Measurements from ENCODE around the gene SSH2. TPM values are rescaled to one million over a fixed set of nuclear protein-coding genes. Genes with fewer than 3 reads are reported as not detected.
"Not testable (repeated sequence)": the region's sequence is repeated elsewhere in the genome, so short reads cannot be mapped to it uniquely, and the experiment has no call there.

SSH2 gene
- total RNA-seq, 1 donor from 2014 or later = 42.8 TPM

DNA sequence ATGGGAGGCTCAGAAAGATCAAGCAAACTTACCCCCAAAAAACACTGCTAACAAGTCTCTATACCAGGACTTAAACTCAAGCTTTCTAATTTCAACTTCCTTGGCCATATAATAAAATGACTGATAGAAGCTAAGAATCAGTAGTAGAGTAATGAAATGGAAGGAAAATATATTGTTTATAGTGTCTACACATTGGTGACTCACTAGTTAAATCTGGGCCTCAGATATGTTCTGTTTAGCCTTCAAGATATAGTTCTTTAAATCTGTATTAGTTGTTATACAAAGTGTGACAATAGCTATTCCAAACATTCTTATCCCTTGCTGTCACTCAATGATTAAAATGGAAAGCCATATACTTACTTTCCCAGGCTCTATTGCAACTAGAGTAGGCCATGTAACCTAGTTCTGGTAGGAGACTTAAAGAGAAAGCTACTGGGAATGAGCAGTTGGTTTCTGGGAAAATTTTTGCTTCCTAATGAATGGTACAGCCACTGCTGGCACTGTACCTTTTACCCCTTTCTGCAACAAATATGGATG is 18.3 kb downstream of the SSH2 start:
- peaks cover 10% of the 10 kb centered on the region for H3K4me1 Mint-ChIP-seq
- no peaks in the 10 kb centered on the region for H3K27me3 Mint-ChIP-seq
- no peak overlapping the region for H3K4me3 Mint-ChIP-seq
- peaks cover 5% of the 10 kb centered on the region for H3K9me3 Mint-ChIP-seq
- intact Hi-C loops (cut with micrococcal nuclease) = no loop called here
- no peak for DNase-seq
- no peak overlapping the region for H3K27ac Mint-ChIP-seq
- H3K36me3 Mint-ChIP-seq (ENCODE audit: low read depth) = peaks cover 8% of the 10 kb centered on the region

DNA sequence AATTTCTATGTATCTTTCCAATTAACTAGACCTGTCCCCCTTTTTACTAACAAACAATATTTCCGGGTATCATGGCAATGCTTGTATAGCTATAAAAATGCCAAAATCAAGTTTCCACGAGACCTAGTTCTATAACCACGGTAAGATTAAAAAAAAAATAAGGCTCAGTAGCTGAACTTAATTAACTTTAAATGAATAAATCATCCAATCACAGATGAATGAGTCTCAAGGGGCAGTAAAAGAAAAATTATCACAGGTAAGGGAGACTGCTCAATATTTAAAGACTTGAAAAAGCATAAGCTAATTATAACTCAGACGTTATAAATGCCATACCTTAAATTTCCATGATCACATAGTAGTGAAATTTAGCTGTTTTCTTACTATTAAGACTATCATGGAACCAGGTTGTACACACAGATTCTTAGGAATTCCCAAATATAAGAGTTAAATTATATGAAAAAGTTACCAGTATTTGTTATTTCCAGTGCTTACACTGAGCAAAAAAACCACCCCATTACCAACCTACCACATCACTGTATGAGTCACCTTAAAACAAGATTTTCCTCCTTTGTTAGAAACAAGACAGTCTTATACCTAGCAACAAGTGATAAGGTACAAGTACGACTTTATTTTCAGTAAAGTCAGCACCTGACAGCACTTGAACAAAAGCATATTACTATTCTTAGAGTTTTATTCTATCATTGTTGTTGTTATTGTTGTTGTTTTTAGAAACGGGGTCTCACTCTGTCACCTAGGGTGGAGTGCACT is 20.6 kb downstream of the SSH2 start:
- peak overlapping the region; percentile 51 for H3K27ac Mint-ChIP-seq
- intact Hi-C loops (cut with micrococcal nuclease) = no loop called here
- peaks cover 13% of the 10 kb centered on the region for H3K9me3 Mint-ChIP-seq
- no peak overlapping the region for H3K4me3 Mint-ChIP-seq
- H3K36me3 Mint-ChIP-seq (ENCODE audit: low read depth) = peaks cover 20% of the 10 kb centered on the region
- H3K27me3 Mint-ChIP-seq = no peaks in the 10 kb centered on the region
- no peak for DNase-seq
- peaks cover 9% of the 10 kb centered on the region for H3K4me1 Mint-ChIP-seq

DNA sequence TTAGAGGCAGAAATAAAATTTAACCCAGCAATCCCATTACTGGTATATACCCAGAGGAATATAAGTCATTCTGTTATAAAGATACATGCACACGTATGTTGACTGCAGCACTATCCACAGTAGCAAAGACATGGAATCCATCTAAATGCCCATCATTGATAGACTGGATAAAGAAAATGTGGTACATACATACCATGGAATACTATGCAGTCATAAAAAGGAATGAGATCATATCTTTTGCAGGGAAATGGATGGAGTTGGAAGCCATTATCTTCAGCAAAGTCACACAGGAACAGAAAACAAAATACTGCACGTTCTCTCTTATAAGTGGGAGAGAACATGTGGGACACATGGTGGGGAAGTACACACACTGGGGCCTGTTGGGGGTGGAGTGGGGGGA is 23.1 kb downstream of the SSH2 start:
- DNase-seq = no peak
- intact Hi-C loops (cut with micrococcal nuclease) = no loop called here
- peaks cover 10% of the 10 kb centered on the region for H3K4me1 Mint-ChIP-seq
- H3K36me3 Mint-ChIP-seq (ENCODE audit: low read depth) = peaks cover 20% of the 10 kb centered on the region
- H3K9me3 Mint-ChIP-seq = peaks cover 13% of the 10 kb centered on the region
- H3K27me3 Mint-ChIP-seq = no peaks in the 10 kb centered on the region
- H3K4me3 Mint-ChIP-seq = no peak overlapping the region
- H3K27ac Mint-ChIP-seq = no peak overlapping the region

DNA sequence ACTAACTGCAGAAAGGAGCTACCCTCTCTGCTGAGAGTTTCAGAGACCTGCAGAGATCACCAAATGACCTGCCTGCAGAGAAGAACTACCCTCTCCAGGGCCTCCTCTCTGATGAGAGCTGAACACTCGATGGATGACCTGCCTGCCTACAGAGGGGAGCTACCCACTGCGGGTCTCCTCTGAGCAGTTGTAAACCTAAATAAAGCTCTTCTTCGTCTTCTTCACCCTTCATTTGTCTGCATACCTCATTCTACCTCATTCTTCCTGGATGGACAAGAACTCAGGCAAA is 24.2 kb downstream of the SSH2 start:
- H3K4me3 Mint-ChIP-seq = no peak overlapping the region
- no peak overlapping the region for H3K27ac Mint-ChIP-seq
- intact Hi-C loops (cut with micrococcal nuclease) = no loop called here

DNA sequence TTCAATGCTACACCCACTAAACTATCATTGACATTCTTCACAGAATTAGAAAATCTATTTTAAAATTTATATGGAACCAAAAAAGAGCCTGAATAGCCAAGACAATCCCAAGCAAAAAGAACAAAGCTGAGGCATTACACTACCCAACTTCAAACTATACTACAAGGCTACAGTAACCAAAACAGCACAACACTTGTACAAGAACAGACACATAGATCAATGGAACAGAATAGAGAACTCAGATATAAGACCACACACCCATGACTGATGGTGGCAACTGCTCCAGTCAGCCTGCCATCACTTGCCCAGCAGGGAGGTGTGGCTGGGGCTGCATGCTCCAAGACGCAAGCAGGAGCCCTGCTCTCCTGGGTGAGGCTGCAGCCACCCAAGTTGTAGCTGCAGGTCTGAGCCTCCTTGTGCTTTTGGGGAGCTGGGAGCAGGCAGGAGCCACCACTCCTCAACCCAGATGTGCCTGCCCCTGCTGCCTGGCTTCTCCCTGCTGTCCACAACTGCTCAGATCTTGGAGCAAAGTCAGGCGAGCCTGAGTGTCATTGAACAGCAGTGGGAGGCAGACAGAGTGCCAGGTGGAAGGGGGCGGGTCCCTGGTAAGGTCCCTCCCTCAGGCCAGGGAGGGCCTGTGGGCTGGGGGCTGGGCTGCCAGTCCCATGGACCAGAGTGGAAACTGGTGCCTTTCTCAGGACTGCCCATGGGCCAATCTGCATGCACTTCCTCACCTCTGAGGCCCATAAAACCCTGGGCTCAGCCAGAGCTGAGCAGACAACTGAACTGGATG is 24.7 kb downstream of the SSH2 start:
- no peaks in the 10 kb centered on the region for H3K27me3 Mint-ChIP-seq
- no peak overlapping the region for H3K4me3 Mint-ChIP-seq
- H3K27ac Mint-ChIP-seq = no peak overlapping the region
- peaks cover 20% of the 10 kb centered on the region for H3K36me3 Mint-ChIP-seq (ENCODE audit: low read depth)
- intact Hi-C loops (cut with micrococcal nuclease) = no loop called here
- peaks cover 13% of the 10 kb centered on the region for H3K9me3 Mint-ChIP-seq
- peaks cover 14% of the 10 kb centered on the region for H3K4me1 Mint-ChIP-seq
- DNase-seq = no peak

More for the DNA sequence above, 24.2 kb downstream of the SSH2 start:
- DNase-seq = no peak
- Mint-ChIP-seq H3K9me3 (peaks cover 13% of the 10 kb centered on the region), H3K4me1 (peaks cover 14% of the 10 kb centered on the region), H3K36me3 (ENCODE audit: low read depth) (peaks cover 20% of the 10 kb centered on the region), H3K27me3 (no peaks in the 10 kb centered on the region)

DNA sequence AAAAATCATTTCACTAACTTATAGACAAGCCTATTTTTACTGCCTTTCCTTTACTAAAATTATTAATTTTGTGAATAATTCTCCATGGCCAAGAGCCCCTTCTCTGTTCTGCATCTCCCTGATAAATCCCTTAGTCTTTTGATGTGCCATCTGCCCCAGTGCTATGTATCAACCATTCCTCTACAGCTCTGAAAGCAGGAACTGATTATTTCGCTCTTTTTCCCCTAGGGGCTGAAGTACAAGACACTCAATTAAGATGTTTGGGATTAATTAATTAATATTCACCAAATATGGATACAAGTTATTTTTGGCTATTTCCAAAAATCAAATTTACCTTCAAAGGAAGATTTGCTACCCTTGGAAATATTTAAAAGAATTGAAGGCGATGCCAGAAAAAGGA is 26.6 kb downstream of the SSH2 start:
- Mint-ChIP-seq H3K4me1 (peaks cover 10% of the 10 kb centered on the region), H3K27ac (no peak overlapping the region), H3K4me3 (no peak overlapping the region), H3K9me3 (peaks cover 13% of the 10 kb centered on the region), H3K36me3 (ENCODE audit: low read depth) (peaks cover 20% of the 10 kb centered on the region), H3K27me3 (no peaks in the 10 kb centered on the region)
- no peak for DNase-seq
- intact Hi-C loops (cut with micrococcal nuclease) = no loop called here

DNA sequence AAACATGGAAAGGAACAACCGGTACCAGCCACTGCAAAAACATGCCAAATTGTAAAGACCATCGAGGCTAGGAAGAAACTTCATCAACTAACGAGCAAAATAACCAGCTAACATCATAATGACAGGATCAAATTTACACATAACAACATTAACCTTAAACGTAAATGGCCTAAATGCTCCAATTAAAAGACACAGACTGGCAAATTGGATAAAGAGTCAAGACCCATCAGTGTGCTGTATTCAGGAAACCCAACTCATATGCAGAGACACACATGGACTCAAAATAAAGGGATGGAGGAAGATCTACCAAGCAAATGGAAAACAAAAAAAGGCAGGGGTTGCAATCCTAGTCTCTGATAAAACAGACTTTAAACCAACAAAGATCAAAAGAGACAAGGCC is 32.9 kb downstream of the SSH2 start:
- H3K36me3 Mint-ChIP-seq (ENCODE audit: low read depth); intact Hi-C loops (cut with micrococcal nuclease); DNase-seq; H3K27ac Mint-ChIP-seq; H3K4me3 Mint-ChIP-seq; H3K9me3 Mint-ChIP-seq; H3K27me3 Mint-ChIP-seq; H3K4me1 Mint-ChIP-seq: not testable (repeated sequence)

DNA sequence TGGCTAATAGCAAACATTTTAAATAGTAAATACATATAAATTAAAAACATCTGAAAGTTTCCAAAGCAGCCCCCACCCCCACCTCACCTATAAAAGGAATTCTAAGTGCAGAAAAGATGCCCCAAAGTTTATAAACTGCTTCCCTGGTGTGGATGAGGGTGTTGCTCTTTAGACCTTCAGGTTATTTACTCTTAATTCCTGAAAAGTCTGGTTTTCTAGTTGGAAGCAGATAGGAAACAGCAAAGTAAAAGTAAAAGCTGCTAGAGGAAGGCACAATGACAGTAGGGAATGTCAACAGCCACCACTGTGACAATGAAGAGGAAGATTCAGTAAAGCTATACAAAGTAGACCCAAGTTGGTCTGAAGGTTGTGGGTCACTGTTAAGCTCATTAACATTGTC is 37.8 kb downstream of the SSH2 start:
- DNase-seq = no peak
- H3K4me1 Mint-ChIP-seq = peaks cover 9% of the 10 kb centered on the region
- no peak overlapping the region for H3K27ac Mint-ChIP-seq
- H3K27me3 Mint-ChIP-seq = no peaks in the 10 kb centered on the region
- intact Hi-C loops (cut with micrococcal nuclease) = no loop called here
- peaks cover 3% of the 10 kb centered on the region for H3K36me3 Mint-ChIP-seq (ENCODE audit: low read depth)
- no peaks in the 10 kb centered on the region for H3K9me3 Mint-ChIP-seq
- no peak overlapping the region for H3K4me3 Mint-ChIP-seq

DNA sequence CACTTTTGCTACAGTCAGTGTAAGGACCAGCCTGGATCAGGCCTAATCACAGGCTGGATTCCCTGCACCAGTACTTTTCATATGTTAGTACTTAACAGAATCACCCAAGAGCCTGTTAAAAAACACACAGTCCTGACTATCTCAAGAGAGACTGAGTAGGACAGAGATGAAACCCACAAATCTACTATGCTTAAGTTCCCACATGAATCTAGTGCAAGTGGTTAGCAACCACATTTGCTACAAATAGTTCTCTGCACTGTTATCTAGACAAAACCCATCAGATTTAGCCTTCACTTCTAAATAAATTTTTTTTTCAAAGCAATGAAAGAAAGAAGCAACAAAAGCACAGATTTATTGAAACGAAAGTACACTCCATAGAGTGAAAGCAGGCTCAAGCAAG is 38.9 kb downstream of the SSH2 start:
- DNase-seq = no peak
- Mint-ChIP-seq H3K4me3 (no peak overlapping the region), H3K36me3 (ENCODE audit: low read depth) (peaks cover 4% of the 10 kb centered on the region), H3K27me3 (no peaks in the 10 kb centered on the region), H3K4me1 (peaks cover 6% of the 10 kb centered on the region), H3K27ac (no peak overlapping the region), H3K9me3 (no peaks in the 10 kb centered on the region)
- intact Hi-C loops (cut with micrococcal nuclease) = no loop called here

DNA sequence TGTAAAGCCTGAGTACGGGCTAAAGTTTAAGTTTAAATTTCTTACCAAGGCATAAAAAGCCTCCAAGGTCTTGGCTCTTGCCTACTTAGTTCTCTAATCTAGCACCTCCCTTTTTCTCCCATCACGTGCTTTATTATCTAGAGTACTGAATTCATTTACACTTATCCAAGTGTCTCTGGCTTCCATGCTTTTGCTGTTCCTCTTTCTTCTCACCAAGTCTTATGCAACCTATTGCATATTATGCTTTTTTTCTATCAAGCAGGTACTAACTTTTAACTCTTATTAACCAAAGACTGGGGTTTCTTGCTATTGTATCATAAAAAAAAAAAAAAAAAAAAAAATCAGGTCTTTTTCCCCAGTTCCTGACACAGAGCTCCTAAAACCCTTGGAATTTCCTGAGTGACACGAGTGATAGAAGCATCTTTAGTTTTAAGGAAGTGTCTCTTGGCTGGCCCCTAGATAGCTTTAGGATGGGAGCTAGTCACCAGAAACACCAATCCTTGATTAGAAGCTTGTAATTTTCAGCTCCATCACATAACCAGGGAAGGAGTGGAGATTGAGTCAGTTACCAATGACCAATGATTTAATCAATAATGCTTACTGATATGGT is 44.9 kb downstream of the SSH2 start:
- DNase-seq = peak; percentile 8
- no peak overlapping the region for H3K4me3 Mint-ChIP-seq
- H3K27me3 Mint-ChIP-seq = no peaks in the 10 kb centered on the region
- no peaks in the 10 kb centered on the region for H3K9me3 Mint-ChIP-seq
- no peak overlapping the region for H3K27ac Mint-ChIP-seq
- peaks cover 6% of the 10 kb centered on the region for H3K36me3 Mint-ChIP-seq (ENCODE audit: low read depth)
- intact Hi-C loops (cut with micrococcal nuclease) = no loop called here
- H3K4me1 Mint-ChIP-seq = peaks cover 11% of the 10 kb centered on the region

DNA sequence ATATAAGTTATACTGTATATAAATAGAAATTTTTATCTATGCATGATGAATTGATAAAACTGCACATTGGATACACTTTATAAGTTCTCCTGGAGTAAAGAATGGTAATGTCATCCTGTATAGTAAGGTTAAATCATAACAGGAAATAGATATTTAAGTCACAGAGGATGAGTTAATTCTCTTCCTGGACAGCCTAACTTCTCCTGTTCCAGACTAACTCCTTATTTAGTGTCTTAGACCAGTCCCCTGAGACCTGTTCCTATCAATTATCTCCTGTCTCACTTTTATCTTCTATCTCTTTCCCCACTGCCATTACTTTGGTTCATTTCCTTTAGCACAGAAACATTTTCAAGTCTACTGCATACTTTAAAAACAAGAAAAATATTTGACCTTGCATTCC is 46.5 kb downstream of the SSH2 start:
- H3K36me3 Mint-ChIP-seq (ENCODE audit: low read depth) = peaks cover 6% of the 10 kb centered on the region
- H3K4me1 Mint-ChIP-seq = peaks cover 11% of the 10 kb centered on the region
- no peak overlapping the region for H3K4me3 Mint-ChIP-seq
- H3K9me3 Mint-ChIP-seq = no peaks in the 10 kb centered on the region
- intact Hi-C loops (cut with micrococcal nuclease) = no loop called here
- H3K27me3 Mint-ChIP-seq = no peaks in the 10 kb centered on the region
- DNase-seq = no peak
- no peak overlapping the region for H3K27ac Mint-ChIP-seq

DNA sequence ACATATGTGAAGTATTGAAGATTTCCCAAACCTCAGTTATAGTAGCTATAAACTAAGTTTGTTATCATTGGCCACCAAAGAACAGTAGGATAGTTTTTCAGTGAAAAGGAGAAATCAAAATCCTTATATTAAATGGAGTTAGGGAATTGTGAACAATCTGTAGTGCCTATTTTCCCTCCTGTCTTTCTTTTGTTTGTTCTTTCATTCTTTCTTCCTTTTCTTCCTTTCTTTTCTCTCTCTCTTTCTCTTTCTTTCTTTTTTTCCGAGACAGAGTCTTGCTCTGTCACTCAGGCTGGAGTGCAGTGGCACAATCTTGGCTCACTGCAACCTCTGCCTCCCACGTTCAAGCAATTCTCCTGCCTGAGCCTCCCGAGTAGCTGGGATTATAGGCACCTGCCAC is 48.8 kb downstream of the SSH2 start:
- Mint-ChIP-seq H3K36me3 (ENCODE audit: low read depth) (peaks cover 8% of the 10 kb centered on the region), H3K9me3 (no peaks in the 10 kb centered on the region), H3K4me1 (peaks cover 11% of the 10 kb centered on the region), H3K27ac (no peak overlapping the region), H3K4me3 (no peak overlapping the region), H3K27me3 (no peaks in the 10 kb centered on the region)
- no peak for DNase-seq
- intact Hi-C loops (cut with micrococcal nuclease) = no loop called here

DNA sequence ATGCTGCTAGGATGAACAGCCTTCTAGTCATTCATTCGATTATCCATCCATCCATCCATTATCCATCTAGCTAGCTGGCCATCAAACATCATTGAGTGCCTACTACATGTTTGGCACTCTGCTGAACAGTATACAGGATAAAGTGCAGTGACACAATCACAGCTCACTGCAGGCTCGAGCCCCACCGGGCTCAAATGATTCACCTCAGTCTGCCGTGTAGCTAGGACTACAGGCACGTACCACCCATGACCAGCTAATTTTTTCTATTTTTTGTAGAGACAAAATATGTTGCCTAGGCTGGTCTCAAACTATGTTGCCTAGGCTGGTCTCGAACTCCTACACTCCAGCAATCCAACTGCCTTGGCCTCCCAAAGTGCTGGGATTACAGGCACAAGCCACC is 50.0 kb downstream of the SSH2 start:
- peaks cover 2% of the 10 kb centered on the region for H3K36me3 Mint-ChIP-seq (ENCODE audit: low read depth)
- DNase-seq = no peak
- no peak overlapping the region for H3K27ac Mint-ChIP-seq
- H3K4me3 Mint-ChIP-seq = no peak overlapping the region
- H3K9me3 Mint-ChIP-seq = no peaks in the 10 kb centered on the region
- H3K4me1 Mint-ChIP-seq = peaks cover 11% of the 10 kb centered on the region
- H3K27me3 Mint-ChIP-seq = no peaks in the 10 kb centered on the region
- intact Hi-C loops (cut with micrococcal nuclease) = no loop called here

DNA sequence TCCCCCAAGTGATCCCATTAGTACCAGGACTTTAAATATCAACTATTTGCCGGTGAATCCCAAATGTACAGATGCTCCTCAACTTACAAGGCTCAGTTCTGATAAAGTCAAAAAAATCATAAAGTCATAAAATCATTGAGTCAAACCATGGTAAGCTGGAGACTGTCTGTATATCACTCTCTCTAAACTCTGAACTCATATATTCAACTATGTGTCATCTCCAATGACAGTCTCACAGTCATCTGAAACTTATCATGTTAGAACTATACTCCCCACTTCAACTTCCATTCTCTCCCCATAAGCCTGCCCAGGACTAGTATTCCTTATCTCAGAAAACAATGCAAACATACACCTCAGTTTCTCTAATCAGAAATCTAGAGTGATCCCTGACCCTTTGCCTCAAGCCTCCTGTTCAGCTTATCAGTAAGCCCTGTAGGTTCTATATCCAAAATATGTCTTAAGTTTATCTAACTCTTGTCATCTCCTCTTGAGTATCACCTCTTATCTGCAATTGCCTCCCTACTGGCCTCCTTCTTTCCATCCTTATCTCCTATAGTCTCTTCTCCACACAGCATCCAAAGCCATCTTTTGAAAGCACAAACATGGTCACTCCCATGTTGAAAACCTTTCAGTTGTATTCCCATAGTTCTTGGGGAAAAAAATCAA is 55.0 kb downstream of the SSH2 start:
- H3K4me3 Mint-ChIP-seq = no peak overlapping the region
- peaks cover 2% of the 10 kb centered on the region for H3K4me1 Mint-ChIP-seq
- H3K36me3 Mint-ChIP-seq (ENCODE audit: low read depth) = peaks cover 4% of the 10 kb centered on the region
- H3K9me3 Mint-ChIP-seq = no peaks in the 10 kb centered on the region
- no peaks in the 10 kb centered on the region for H3K27me3 Mint-ChIP-seq
- no peak for DNase-seq
- intact Hi-C loops (cut with micrococcal nuclease) = no loop called here
- H3K27ac Mint-ChIP-seq = no peak overlapping the region
